Endothelial cell (in vitro differentiated cells): Measurements from ENCODE around the gene KDM4B. TPM values are rescaled to one million over a fixed set of nuclear protein-coding genes. Genes with fewer than 3 reads are reported as not detected.
"Not testable (repeated sequence)": the region's sequence is repeated elsewhere in the genome, so short reads cannot be mapped to it uniquely, and the experiment has no call there.

Source experiments
- DNase-seq: peaks from one replicate; pipeline ENCODE4 v3.0.0; 2021; ENCODE audit warnings: low spot score
- H3K27ac Mint-ChIP-seq: one replicate; pipeline ENCODE4 v1.8.0; 2021; ENCODE audit warnings: mixed read lengths, inconsistent platforms; ENCODE audit not compliant: unreplicated experiment
- H3K27me3 Mint-ChIP-seq: one replicate; pipeline ENCODE4 v1.8.0; 2021; ENCODE audit warnings: mild to moderate bottlenecking, moderate library complexity, mixed read lengths, inconsistent platforms; ENCODE audit not compliant: unreplicated experiment
- H3K36me3 Mint-ChIP-seq: one replicate; pipeline ENCODE4 v1.8.0; 2021; ENCODE audit warnings: mild to moderate bottlenecking, low read depth, mixed read lengths, inconsistent platforms; ENCODE audit not compliant: unreplicated experiment
- H3K4me1 Mint-ChIP-seq: one replicate; pipeline ENCODE4 v1.8.0; 2021; ENCODE audit warnings: mild to moderate bottlenecking, mixed read lengths, inconsistent platforms; ENCODE audit not compliant: unreplicated experiment
- H3K4me3 Mint-ChIP-seq: one replicate; pipeline ENCODE4 v1.8.0; 2021; ENCODE audit warnings: mild to moderate bottlenecking, mixed read lengths, inconsistent platforms; ENCODE audit not compliant: unreplicated experiment
- H3K9me3 Mint-ChIP-seq: one replicate; pipeline ENCODE4 v1.8.0; 2021; ENCODE audit warnings: mixed read lengths, inconsistent platforms; ENCODE audit not compliant: unreplicated experiment
- total RNA-seq: library from RNA; stranded (reverse); fragmentation: NEBNext Ultra II Directional; extraction: Animal tissue kit (Norgen Biotek cat#: 25700); gene quantifications from one replicate; pipeline ENCODE4 v1.2.1, GENCODE V29; 2021; ENCODE audit not compliant: unreplicated experiment
- TF ChIP-seq, protein P1 (sequence below): fragments of 200-600 bp; sonication (generic); IDR thresholded peaks from one replicate; pipeline ENCODE4 v1.5.0; 2021; ENCODE audit warnings: antibody characterized with exemption; ENCODE audit not compliant: unreplicated experiment

The KDM4B gene
- total RNA-seq, 1 donor from 2014 or later = 42.4 TPM

DNA sequence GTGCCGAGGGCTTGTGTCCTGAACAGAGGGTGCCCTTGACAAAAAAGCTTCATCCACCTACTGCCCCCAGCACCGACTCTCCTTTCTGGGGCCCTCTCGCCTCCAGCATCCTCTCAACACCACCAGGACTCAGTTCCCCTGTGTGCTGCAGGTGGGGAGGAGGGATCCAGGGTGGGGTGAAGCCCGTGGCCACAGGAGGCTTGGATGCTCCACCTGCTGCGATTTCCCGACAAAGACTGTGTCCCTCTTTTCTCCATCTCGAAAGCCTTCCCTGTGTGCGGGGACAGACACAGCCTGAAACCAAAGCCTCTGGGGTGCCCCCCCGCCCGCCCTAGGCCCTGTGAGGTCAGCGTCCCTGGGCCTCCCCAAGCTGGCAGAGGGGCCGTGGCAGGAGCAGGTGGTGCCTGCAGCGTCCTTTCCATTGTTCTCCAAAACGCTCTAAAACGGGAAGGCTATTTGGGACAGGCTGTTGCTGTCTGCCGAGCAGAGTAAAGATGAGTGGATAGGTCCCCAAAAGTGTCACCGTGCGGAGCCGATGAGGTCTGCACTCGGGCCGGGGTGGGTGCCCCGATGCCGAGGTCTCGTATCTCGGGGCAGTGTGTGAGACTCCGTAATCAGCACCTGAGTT is 186.0 kb downstream of the KDM4B start:
- DNase-seq = no peak
- Mint-ChIP-seq H3K4me1 (no peaks in the 10 kb centered on the region), H3K4me3 (no peak overlapping the region), H3K36me3 (peaks cover 7% of the 10 kb centered on the region), H3K27ac (no peak overlapping the region), H3K9me3 (no peaks in the 10 kb centered on the region), H3K27me3 (peaks cover 7% of the 10 kb centered on the region)
- TF ChIP-seq, protein P1, sequence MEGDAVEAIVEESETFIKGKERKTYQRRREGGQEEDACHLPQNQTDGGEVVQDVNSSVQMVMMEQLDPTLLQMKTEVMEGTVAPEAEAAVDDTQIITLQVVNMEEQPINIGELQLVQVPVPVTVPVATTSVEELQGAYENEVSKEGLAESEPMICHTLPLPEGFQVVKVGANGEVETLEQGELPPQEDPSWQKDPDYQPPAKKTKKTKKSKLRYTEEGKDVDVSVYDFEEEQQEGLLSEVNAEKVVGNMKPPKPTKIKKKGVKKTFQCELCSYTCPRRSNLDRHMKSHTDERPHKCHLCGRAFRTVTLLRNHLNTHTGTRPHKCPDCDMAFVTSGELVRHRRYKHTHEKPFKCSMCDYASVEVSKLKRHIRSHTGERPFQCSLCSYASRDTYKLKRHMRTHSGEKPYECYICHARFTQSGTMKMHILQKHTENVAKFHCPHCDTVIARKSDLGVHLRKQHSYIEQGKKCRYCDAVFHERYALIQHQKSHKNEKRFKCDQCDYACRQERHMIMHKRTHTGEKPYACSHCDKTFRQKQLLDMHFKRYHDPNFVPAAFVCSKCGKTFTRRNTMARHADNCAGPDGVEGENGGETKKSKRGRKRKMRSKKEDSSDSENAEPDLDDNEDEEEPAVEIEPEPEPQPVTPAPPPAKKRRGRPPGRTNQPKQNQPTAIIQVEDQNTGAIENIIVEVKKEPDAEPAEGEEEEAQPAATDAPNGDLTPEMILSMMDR = no peak

GRCh38 chr19:5155586-5156210 is 186.8 kb downstream of the KDM4B start:
- no peaks in the 10 kb centered on the region for H3K4me1 Mint-ChIP-seq
- H3K4me3 Mint-ChIP-seq = no peak overlapping the region
- no peaks in the 10 kb centered on the region for H3K9me3 Mint-ChIP-seq
- peaks cover 7% of the 10 kb centered on the region for H3K36me3 Mint-ChIP-seq
- TF ChIP-seq, protein P1 = no peak
- no peak for DNase-seq
- no peak overlapping the region for H3K27ac Mint-ChIP-seq
- peaks cover 9% of the 10 kb centered on the region for H3K27me3 Mint-ChIP-seq

DNA sequence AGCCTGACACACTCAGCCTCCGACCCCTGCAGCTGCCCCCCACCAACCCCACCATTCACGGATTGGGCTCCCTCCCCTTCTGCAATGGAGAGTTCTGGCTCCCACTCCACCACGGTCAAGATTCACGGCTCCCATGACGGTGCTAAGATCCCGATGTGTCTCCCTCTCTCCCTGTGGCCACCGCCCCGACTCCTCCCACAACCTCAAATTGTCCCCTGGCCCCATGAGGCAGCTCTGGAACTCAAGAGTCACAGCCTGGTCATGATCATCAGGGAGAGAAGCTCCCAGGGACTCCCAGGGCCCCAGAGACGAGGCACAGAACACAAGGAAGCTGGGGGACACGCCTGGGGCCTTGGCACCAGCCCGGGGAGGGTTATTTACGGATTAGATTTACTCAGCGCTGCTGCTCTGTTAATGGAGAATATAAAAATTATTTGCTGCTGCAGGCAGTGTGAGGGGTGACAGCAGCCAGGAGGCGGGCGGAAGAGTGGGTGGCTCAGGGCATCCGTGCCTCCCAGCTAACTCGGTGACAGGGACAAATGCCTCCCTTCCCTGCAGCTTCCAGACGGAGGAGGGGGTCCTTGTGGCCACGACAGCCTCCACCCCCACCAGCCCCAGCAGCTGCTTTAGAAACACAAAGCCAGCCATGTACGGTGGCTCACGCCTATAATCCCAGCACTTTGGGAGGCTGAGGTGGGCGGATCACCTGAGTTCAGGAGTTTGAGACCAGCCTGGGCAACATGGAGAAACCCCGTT is 187.5 kb downstream of the KDM4B start:
- Mint-ChIP-seq H3K27me3 (peaks cover 9% of the 10 kb centered on the region), H3K36me3 (peaks cover 7% of the 10 kb centered on the region), H3K9me3 (no peaks in the 10 kb centered on the region), H3K4me3 (no peak overlapping the region), H3K4me1 (no peaks in the 10 kb centered on the region), H3K27ac (no peak overlapping the region)
- TF ChIP-seq, protein P1 = no peak
- DNase-seq = no peak

DNA sequence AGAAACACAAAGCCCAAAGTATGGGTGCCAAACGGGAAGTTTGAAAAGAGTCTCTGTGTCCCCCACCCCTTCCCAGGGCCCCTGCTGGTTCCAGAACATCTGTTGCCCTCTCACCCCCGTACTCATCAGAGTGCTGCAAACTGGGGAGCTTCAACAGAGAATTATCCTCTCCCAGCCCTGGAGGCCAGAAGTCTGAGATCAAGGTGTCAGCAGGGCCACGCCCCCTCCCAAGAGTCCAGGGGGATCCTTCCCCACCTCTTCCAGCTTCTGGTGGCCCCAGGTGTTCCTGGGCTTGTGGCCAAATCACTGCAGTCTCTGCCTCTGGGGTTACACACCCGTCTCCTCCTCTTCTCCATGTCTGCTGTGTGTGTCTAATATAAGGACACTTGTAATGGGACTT is 188.3 kb downstream of the KDM4B start:
- H3K4me3 Mint-ChIP-seq = no peak overlapping the region
- DNase-seq = no peak
- H3K36me3 Mint-ChIP-seq = peaks cover 7% of the 10 kb centered on the region
- peaks cover 9% of the 10 kb centered on the region for H3K27me3 Mint-ChIP-seq
- H3K4me1 Mint-ChIP-seq = no peaks in the 10 kb centered on the region
- no peaks in the 10 kb centered on the region for H3K9me3 Mint-ChIP-seq
- H3K27ac Mint-ChIP-seq = no peak overlapping the region
- TF ChIP-seq, protein P1 = no peak

DNA sequence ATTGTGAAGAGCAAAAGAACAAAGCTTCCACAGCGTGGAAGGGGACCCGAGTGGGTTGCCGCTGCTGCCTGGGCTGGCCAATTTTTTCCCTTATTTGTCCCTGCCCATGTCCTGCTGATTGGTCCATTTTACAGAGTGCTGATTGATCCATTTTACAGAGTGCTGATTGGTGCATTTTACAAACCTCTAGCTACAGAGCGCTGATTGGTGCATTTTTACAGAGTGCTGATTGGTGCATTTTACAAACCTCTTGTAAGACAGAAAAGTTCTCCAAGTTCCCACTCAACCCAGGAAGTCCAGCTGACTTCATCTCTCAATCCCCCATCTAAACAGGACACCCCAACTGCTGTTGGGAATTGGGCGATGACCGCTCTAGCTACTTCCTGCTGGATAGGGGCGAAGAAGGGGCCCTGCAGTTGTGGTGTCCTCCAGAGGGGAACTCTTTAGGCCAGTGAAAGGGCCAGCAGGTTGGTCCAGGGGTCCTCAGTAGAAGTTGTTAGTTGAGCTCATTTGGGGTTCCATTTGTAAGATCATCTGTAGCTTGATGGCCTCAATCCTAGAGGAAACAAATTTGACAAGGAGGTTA is 189.7 kb downstream of the KDM4B start:
- not testable (repeated sequence) for DNase-seq, H3K4me1 Mint-ChIP-seq, H3K27me3 Mint-ChIP-seq, H3K9me3 Mint-ChIP-seq, H3K4me3 Mint-ChIP-seq, H3K36me3 Mint-ChIP-seq, H3K27ac Mint-ChIP-seq

DNA sequence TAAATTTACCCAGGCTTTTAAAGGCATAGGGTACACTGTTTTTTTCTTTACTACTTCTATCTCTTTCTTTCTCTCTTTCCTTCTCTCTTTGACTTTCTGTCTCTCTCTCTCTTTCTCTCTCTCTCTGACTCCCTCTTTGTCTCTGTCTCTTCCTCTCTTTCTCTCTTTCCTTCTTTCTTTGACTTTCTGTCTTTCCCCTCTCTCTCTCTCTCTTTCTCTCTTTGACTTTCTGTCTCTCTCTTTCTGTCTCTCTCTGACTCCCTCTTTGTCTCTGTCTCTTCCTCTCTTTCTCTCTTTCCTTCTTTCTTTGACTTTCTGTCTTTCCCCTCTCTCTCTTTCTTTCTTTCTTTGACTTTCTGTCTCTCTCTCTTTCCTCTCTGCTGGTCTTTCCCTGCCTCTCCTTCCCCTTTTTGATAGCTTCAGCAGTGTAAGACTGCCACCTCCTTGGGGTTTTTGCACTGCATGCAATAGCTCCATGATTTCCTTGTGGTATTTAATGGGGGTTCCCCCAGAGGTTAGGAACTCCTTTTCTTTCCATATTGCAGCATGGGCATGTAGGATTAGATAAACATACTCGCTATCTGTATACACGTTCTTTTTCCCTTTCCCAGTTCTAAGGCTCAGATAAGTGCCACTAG is 191.4 kb downstream of the KDM4B start:
- not testable (repeated sequence) for H3K4me1 Mint-ChIP-seq, H3K27ac Mint-ChIP-seq, H3K9me3 Mint-ChIP-seq, H3K27me3 Mint-ChIP-seq, DNase-seq, H3K4me3 Mint-ChIP-seq, H3K36me3 Mint-ChIP-seq

DNA sequence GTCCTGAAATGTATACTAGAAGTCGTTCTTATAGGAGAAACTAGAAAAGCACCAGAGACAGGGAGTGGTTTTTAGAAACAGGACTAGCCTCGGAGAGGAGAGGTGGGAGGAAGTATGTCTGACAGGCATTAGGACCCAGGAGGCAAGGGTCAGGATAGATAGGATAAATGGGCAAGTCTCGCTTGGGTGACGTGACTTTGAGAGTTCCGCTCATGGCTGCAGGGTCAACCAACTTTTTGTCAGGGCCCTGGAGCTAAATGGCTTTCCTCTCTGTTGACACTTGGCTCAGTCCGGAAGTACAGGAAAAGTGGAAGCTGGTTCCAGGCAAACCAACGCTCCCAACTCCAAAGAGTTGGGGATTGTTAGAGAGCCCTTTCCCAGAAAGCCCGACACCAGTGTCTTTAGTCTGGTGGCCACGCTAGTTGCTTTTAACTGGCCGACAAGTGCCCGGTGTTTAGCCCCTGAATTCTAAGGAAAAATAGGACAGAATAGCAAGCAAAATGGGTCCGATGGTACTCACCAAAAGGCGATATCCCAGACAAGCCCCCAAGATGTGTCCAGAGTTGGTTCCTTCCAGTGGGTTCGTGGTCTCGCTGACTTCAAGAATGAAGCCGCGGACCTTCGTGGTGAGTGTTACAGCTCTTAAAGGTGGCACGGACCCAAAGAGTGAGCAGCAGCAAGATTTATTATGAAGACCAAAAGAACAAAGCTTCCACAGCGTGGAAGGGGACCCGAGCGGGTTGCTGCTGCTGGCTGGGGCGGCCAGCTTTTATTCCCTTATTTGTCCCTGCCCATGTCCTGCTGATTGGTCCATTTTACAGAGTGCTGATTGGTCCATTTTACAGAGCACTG is 196.2 kb downstream of the KDM4B start:
- H3K27ac Mint-ChIP-seq, H3K36me3 Mint-ChIP-seq, DNase-seq, H3K9me3 Mint-ChIP-seq, H3K4me3 Mint-ChIP-seq, H3K27me3 Mint-ChIP-seq, H3K4me1 Mint-ChIP-seq: not testable (repeated sequence)
